HepG2 (cell line): ENCODE results near the gene CACNA1G. TPM values are rescaled to one million over a fixed set of nuclear protein-coding genes. Genes with fewer than 3 reads are reported as not detected.

Source experiments
- ATAC-seq: fragments of 200-7000 bp; cut with Tn5 transposase; 3 replicates; pipeline ENCODE4 v1.9.1; 2020; ENCODE audit warnings: mild to moderate bottlenecking, moderate library complexity
- BruUV-seq: library from RNA; stranded (reverse); fragments of 400-500 nt; replicated peaks from 2 replicates; lab custom pipeline; 2021; lab: Mats Ljungman, UMichigan
- CTCF ChIA-PET: fragments of 300-600 bp; formaldehyde crosslinking; extraction: SDS; loops from one replicate; lab custom pipeline; 2021; ENCODE audit warnings: low total read pairs, inconsistent platforms, low intra/inter-chr PET ratio; lab: Yijun Ruan, JAX
- POLR2A ChIA-PET: fragments of 350-600 bp; sonication (Branson Sonifier 250); formaldehyde crosslinking; loops from one replicate; lab custom pipeline; 2020; ENCODE audit warnings: antibody characterized with exemption, inconsistent platforms; lab: Yijun Ruan, JAX
- DNase-seq: peaks from one replicate; pipeline ENCODE4 v3.0.0-alpha.2; 2015; ENCODE audit warnings: low spot score
- FAIRE-seq: peaks from 3 replicates; lab custom pipeline; 2011; peaks lifted over from hg19 to GRCh38; lab: Jason Lieb, UNC
- H2AFZ ChIP-seq: one replicate; pipeline ENCODE4 v1.6.1; 2011; ENCODE audit warnings: low read length, inconsistent platforms
- H3K27ac ChIP-seq: fragments of 300-600 bp; 3 replicates; pipeline ENCODE4 v1.8.0; 2011; ENCODE audit warnings: mixed run types, mild to moderate bottlenecking, mixed read lengths, low read length, inconsistent platforms; ENCODE audit not compliant: insufficient read depth; ENCODE audit errors: extremely low read length
- H3K27me3 ChIP-seq, 2 experiments: fragments of 200-600 bp in 1 of 2; 2 replicates in 1 of 2; 3 replicates in 1 of 2; pipeline versions ENCODE4 v1.6.0 to v1.8.0; 2011; ENCODE audit warnings: low read length in 2 of 2, mild to moderate bottlenecking in 2 of 2, moderate library complexity in 2 of 2, inconsistent platforms in 1 of 2; ENCODE audit not compliant: insufficient read depth in 2 of 2, control insufficient read depth in 1 of 2
- H3K36me3 ChIP-seq, 2 experiments: fragments of 200-600 bp in 1 of 2; replicated peaks in 1 of 2; 2 replicates in 1 of 2; 3 replicates in 1 of 2; pipeline versions ENCODE4 v1.5.1 to v1.8.0; 2011; ENCODE audit warnings: low read length in 2 of 2, inconsistent platforms in 1 of 2; ENCODE audit not compliant: insufficient read depth in 2 of 2, control insufficient read depth in 1 of 2
- H3K4me1 ChIP-seq: 2 replicates; pipeline ENCODE4 v1.5.1; 2012; ENCODE audit warnings: low read length, inconsistent platforms; ENCODE audit not compliant: insufficient read depth
- H3K4me2 ChIP-seq: 2 replicates; pipeline ENCODE4 v1.6.0; 2011; ENCODE audit warnings: low read depth, low read length, inconsistent platforms
- H3K4me3 ChIP-seq, 3 experiments: fragments of 200-600 bp in 1 of 3; sonication (generic), shearing (Covaris generic) in 1 of 3; replicated peaks in 1 of 3; 2 replicates each; pipeline ENCODE4 v1.5.1; 2011 to 2016; ENCODE audit warnings: low read length in 3 of 3, inconsistent platforms in 2 of 3, low read depth in 2 of 3, mild to moderate bottlenecking in 2 of 3, control low read depth in 1 of 3, mixed read lengths in 1 of 3; ENCODE audit not compliant: insufficient read depth in 1 of 3
- H3K79me2 ChIP-seq: one replicate; pipeline ENCODE4 v1.6.1; 2011; ENCODE audit warnings: low read length, inconsistent platforms; ENCODE audit not compliant: insufficient read depth
- H3K9ac ChIP-seq: 2 replicates; pipeline ENCODE4 v1.6.0; 2011; ENCODE audit warnings: mild to moderate bottlenecking, low read depth, low read length, inconsistent platforms; ENCODE audit not compliant: insufficient read depth
- H3K9me3 ChIP-seq: 2 replicates; pipeline ENCODE4 v1.5.1; 2012; ENCODE audit warnings: mild to moderate bottlenecking, low read length
- H4K20me1 ChIP-seq: 2 replicates; pipeline ENCODE4 v1.6.0; 2011; ENCODE audit warnings: inconsistent platforms, mild to moderate bottlenecking, low read length, moderate library complexity; ENCODE audit not compliant: insufficient read depth
- BATF2 ChIP-seq: sonication (generic); formaldehyde crosslinking; IDR thresholded peaks from 2 replicates; pipeline ENCODE4 v1.8.0; 2022; ENCODE audit warnings: mild to moderate bottlenecking, missing genetic modification reagents, moderate library complexity
- BCLAF1 ChIP-seq: fragments of 450-650 bp; IDR thresholded peaks from 2 replicates; pipeline ENCODE4 v1.6.1; 2017; ENCODE audit warnings: mild to moderate bottlenecking
- CTCF ChIP-seq: sonication (generic); formaldehyde crosslinking; IDR thresholded peaks from 2 replicates; pipeline ENCODE4 v1.5.0; 2020; ENCODE audit warnings: mild to moderate bottlenecking, missing genetic modification reagents, moderate library complexity
- ELF3 ChIP-seq: IDR thresholded peaks from 2 replicates; pipeline ENCODE4 v1.6.1; 2016; ENCODE audit warnings: missing genetic modification reagents, missing compliant biosample characterization
- FOSL2 ChIP-seq: sonication (generic); formaldehyde crosslinking; IDR thresholded peaks from 2 replicates; pipeline ENCODE4 v1.4.0; 2020; ENCODE audit warnings: missing genetic modification reagents
- FOXA3 ChIP-seq: IDR thresholded peaks from 2 replicates; pipeline ENCODE4 v1.6.1; 2016; ENCODE audit warnings: missing genetic modification reagents, missing compliant biosample characterization
- GLI4 ChIP-seq: sonication (generic); formaldehyde crosslinking; IDR thresholded peaks from 2 replicates; pipeline ENCODE4 v1.5.1; 2020; ENCODE audit warnings: missing genetic modification reagents, mild to moderate bottlenecking, moderate library complexity, borderline replicate concordance
- KLF11 ChIP-seq: IDR thresholded peaks from 2 replicates; pipeline ENCODE4 v1.6.1; 2016; ENCODE audit warnings: missing compliant biosample characterization
- KLF16 ChIP-seq, 2 experiments: sonication (generic) in 1 of 2; formaldehyde crosslinking in 1 of 2; IDR thresholded peaks; 2 replicates each; pipeline versions ENCODE4 v1.6.1 to v1.8.0; 2016 to 2023; ENCODE audit warnings: missing genetic modification reagents in 2 of 2, missing compliant biosample characterization in 1 of 2
- MED8 ChIP-seq: sonication (generic); formaldehyde crosslinking; IDR thresholded peaks from 2 replicates; pipeline ENCODE4 v1.8.1; 2023; ENCODE audit warnings: mild to moderate bottlenecking, missing genetic modification reagents; ENCODE audit not compliant: insufficient replicate concordance
- MEIS2 ChIP-seq: sonication (generic); formaldehyde crosslinking; IDR thresholded peaks from 2 replicates; pipeline ENCODE4 v1.9.0; 2021; ENCODE audit warnings: mild to moderate bottlenecking, missing genetic modification reagents
- MXI1 ChIP-seq: IDR thresholded peaks from 3 replicates; pipeline ENCODE4 v1.6.1; 2012; ENCODE audit warnings: low read depth, low read length, inconsistent platforms, borderline replicate concordance
- PCBP1 ChIP-seq: fragments of 200-400 bp; formaldehyde crosslinking; IDR thresholded peaks from 2 replicates; pipeline ENCODE4 v1.6.1; 2017; ENCODE audit warnings: mild to moderate bottlenecking, low read depth, low read length, borderline replicate concordance
- RXRB ChIP-seq: IDR thresholded peaks from 2 replicates; pipeline ENCODE4 v1.6.1; 2016; ENCODE audit warnings: borderline replicate concordance, missing genetic modification reagents, missing compliant biosample characterization
- THRA ChIP-seq: sonication (generic); formaldehyde crosslinking; IDR thresholded peaks from 2 replicates; pipeline ENCODE4 v1.4.0; 2020; ENCODE audit warnings: missing genetic modification reagents, borderline replicate concordance
- ZNF7 ChIP-seq: IDR thresholded peaks from 2 replicates; pipeline ENCODE4 v1.6.1; 2016; ENCODE audit warnings: missing biosample characterization, missing genetic modification reagents
- ZZZ3 ChIP-seq: sonication (generic); formaldehyde crosslinking; IDR thresholded peaks from 2 replicates; pipeline ENCODE4 v1.4.0; 2020; ENCODE audit warnings: missing genetic modification reagents, mild to moderate bottlenecking, borderline replicate concordance
- WGBS: methylation state at CpG from one replicate; pipeline ENCODE4 v1.1.6; 2017; ENCODE audit warnings: low lambda C conversion rate; 5-methylcytosine and 5-hydroxymethylcytosine counted together
- in situ Hi-C: cut with HindIII; loops from 2 replicates; pipeline ENCODE4 v1.10.0; 2017; ENCODE audit warnings: low pct_unique_long_range_greater_than_20kb; ENCODE audit not compliant: extremely low pct_ligation_motif_present
- intact Hi-C: fragments of 100-400 bp; cut with micrococcal nuclease; formaldehyde crosslinking; loops from one replicate; pipeline ENCODE4 v1.10.0; 2022; ENCODE audit not compliant: unreplicated experiment
- polyA plus RNA-seq, 8 experiments: library from polyadenylated mRNA; depleted of rRNA in 3 of 8; stranded (reverse) in 7 of 8; unstranded in 1 of 8; fragments of >200 nt; fragmentation: Illumina TruSeq in 4 of 8; extraction: Trizol in 4 of 8; gene quantifications; 2 replicates each; pipeline versions ENCODE4 v1.2.1 to v1.2.3, GENCODE V29; 2011 to 2016; ENCODE audit warnings: low read depth in 4 of 8, missing spikeins in 1 of 8, mixed read lengths in 1 of 8; ENCODE audit not compliant: insufficient read depth in 1 of 8
- total RNA-seq, 5 experiments: library from RNA; depleted of rRNA; stranded (reverse); fragments of >200 nt; fragmentation: Illumina TruSeq; extraction: Trizol; gene quantifications; 2 replicates each; pipeline ENCODE4 v1.2.3, GENCODE V29; 2016; ENCODE audit warnings: low read depth in 1 of 5

CACNA1G gene
- total and polyA plus RNA-seq, 2 of the 13 experiments (the other 11 are each of a cell fraction or from before 2014, with no cell fraction given): 0.02 TPM; not detected in 1

- Histone ChIP-seq H4K20me1 (no peaks in the 10 kb centered on the region), H3K9ac (peak within 1 kb of the TSS; percentile 70), H3K27me3 (peaks cover 0 to 19% of the 10 kb centered on the region in 2 experiments; a peak in 2 of 5 replicates), H3K4me1 (peaks cover 94% of the 10 kb centered on the region), H3K4me3 (peak within 1 kb of the TSS; percentile 71 to 82 (median 76)), H3K79me2 (peaks cover 9% of the 10 kb centered on the region), H3K36me3 (no peaks in the 10 kb centered on the region), H3K9me3 (no peaks in the 10 kb centered on the region), H2AFZ (no peak within 1 kb of the TSS), H3K27ac (peak within 1 kb of the TSS; percentile 73), H3K4me2 (peak within 1 kb of the TSS; percentile 87)
- CTCF ChIA-PET: interaction anchor here (0.5 to 1.9 kb wide), 2 partner anchors 59 to 69 kb away, joined by 3 to 9 read pairs; no protein-coding TSS in a partner anchor
- intact Hi-C loops: loop anchor here (2.0 kb wide), 1 partner anchor 52 kb away; no protein-coding TSS in a partner anchor
- in situ Hi-C loops: no loop called here
- POLR2A ChIA-PET: interaction anchor here (7.2 to 19.8 kb wide), 3 partner anchors 7 to 54 kb away, joined by 58 to 839 read pairs (median 88); no protein-coding TSS in a partner anchor
- WGBS: 3% methylated on average over 28 of the region's 48 CpGs
- peak; percentile 57 for ATAC-seq
- peak; percentile 56 for DNase-seq
- no TSS peak for BruUV-seq
- no peak for FAIRE-seq
- no peak for TF ChIP-seq PCBP1
- TF ChIP-seq ZZZ3 (CRISPR knock-in tag): no peak
- no peak for TF ChIP-seq BATF2 (CRISPR knock-in tag)
- TF ChIP-seq MEIS2 (CRISPR knock-in tag): no peak
- 0 out of 2 replicates have a peak, but pooled peaks have one; percentile 8 for TF ChIP-seq FOXA3 (CRISPR knock-in tag)
- TF ChIP-seq CTCF (CRISPR knock-in tag): peak; percentile 44
- 0 out of 4 replicates have a peak, but pooled peaks of 1 of the 2 experiments have one; percentile 27 for TF ChIP-seq KLF16 (CRISPR knock-in tag; IDR thresholded peaks at IDR 0.05)
- 0 out of 2 replicates have a peak, but pooled peaks have one; percentile 45 for TF ChIP-seq ELF3 (CRISPR knock-in tag)
- no peak for TF ChIP-seq BCLAF1
- no peak for TF ChIP-seq KLF11 (CRISPR knock-in tag)
- TF ChIP-seq FOSL2 (CRISPR knock-in tag): peak; percentile 78
- TF ChIP-seq MXI1: 0 out of 3 replicates have a peak, but pooled peaks have one; percentile 9
- TF ChIP-seq THRA (CRISPR knock-in tag): peak; percentile 39; the same call in 1 of the 2 replicates
- 0 out of 2 replicates have a peak, but pooled peaks have one; percentile 68 for TF ChIP-seq GLI4
- peak; percentile 61 for TF ChIP-seq MED8 (CRISPR knock-in tag)
- no peak for TF ChIP-seq ZNF7 (CRISPR knock-in tag)
- TF ChIP-seq RXRB: 0 out of 2 replicates have a peak, but pooled peaks have one; percentile 31
These were observed 73.9 kb downstream of the CACNA1G start, which contains the start of gene ABCC3 for GRCh38 chr17:50634224-50634914. Gene ABCC3 (plus strand): TSS chr17:50634881. CDS start chr17:50634937, 56 bp downstream.
